Transverse colon (tissue), 4 donors: ENCODE measurements around the gene ANKH.
"Not testable (repeated sequence)": the region's sequence is repeated elsewhere in the genome, so short reads cannot be mapped to it uniquely, and the experiment has no call there.

Experiments used
- POLR2A ChIP-seq: fragments of 450-650 bp; IDR thresholded peaks from one replicate; pipeline ENCODE4 v1.6.1; 2016; ENCODE audit warnings: antibody characterized with exemption, mild to moderate bottlenecking, moderate library complexity
- POLR2AphosphoS5 ChIP-seq, 3 donors: sonication (generic); formaldehyde crosslinking; IDR thresholded peaks; one replicate each; pipeline ENCODE4 v1.6.1; 2016; ENCODE audit warnings: antibody characterized with exemption in 3 of 3
- TF ChIP-seq, protein P1 (sequence below), 5 experiments: fragments of 200-600 bp in 3 of 5; fragments of 450-650 bp in 2 of 5; sonication (generic) in 3 of 5; IDR thresholded peaks; 1 replicate in 2 of 5; 2 replicates in 3 of 5; pipeline ENCODE4 v1.5.1; 2016 to 2017; ENCODE audit warnings: antibody characterized with exemption in 5 of 5, inconsistent platforms in 3 of 5, mild to moderate bottlenecking in 2 of 5, moderate library complexity in 1 of 5

DNA sequence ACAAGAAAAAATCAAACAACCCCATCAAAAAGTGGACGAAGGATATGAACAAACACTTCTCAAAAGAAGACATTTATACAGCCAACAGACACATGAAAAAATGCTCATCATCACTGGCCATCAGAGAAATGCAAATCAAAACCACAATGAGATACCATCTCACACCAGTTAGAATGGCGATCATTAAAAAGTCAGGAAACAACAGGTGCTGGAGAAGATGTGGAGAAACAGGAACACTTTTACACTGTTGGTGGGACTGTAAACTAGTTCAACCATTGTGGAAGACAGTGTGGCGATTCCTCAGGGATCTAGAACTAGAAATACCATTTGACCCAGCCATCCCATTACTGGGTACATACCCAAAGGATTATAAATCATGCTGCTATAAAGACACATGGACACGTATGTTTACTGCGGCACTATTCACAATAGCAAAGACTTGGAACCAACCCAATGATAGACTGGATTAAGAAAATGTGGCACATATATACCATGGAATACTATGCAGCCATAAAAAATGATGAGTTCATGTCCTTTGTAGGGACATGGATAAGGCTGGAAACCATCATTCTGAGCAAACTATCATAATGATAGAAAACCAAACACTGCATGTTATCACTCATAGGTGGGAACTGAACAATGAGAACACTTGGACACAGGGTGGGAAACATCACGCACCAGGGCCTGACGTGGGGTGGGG, 34.0 kb downstream of the ANKH start:
- TF ChIP-seq, protein P1, sequence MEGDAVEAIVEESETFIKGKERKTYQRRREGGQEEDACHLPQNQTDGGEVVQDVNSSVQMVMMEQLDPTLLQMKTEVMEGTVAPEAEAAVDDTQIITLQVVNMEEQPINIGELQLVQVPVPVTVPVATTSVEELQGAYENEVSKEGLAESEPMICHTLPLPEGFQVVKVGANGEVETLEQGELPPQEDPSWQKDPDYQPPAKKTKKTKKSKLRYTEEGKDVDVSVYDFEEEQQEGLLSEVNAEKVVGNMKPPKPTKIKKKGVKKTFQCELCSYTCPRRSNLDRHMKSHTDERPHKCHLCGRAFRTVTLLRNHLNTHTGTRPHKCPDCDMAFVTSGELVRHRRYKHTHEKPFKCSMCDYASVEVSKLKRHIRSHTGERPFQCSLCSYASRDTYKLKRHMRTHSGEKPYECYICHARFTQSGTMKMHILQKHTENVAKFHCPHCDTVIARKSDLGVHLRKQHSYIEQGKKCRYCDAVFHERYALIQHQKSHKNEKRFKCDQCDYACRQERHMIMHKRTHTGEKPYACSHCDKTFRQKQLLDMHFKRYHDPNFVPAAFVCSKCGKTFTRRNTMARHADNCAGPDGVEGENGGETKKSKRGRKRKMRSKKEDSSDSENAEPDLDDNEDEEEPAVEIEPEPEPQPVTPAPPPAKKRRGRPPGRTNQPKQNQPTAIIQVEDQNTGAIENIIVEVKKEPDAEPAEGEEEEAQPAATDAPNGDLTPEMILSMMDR (IDR thresholded peaks at IDR 0.05) = not testable (repeated sequence)
- not testable (repeated sequence) for TF ChIP-seq POLR2A; POLR2AphosphoS5 (IDR thresholded peaks at IDR 0.05)
